ENCODE measurements around the gene YLPM1.

The YLPM1 gene

GRCh38 chr14:74792249-74793039, 29.3 kb downstream of the YLPM1 start:
- in situ Hi-C loops (cut with HindIII; ENCODE audit: low sequenced_read_pairs) = no loop called here

GRCh38 chr14:74793506-74794155, 30.5 kb downstream of the YLPM1 start:
- in situ Hi-C loops (cut with HindIII; ENCODE audit: low sequenced_read_pairs) = no loop called here

- in situ Hi-C loops (cut with HindIII; ENCODE audit: low sequenced_read_pairs) = no loop called here
Measured at GRCh38 chr14:74794947-74795346, 31.8 kb downstream of the YLPM1 start.

GRCh38 chr14:74799765-74800164, 36.6 kb downstream of the YLPM1 start:
- in situ Hi-C loops (cut with HindIII; ENCODE audit: low sequenced_read_pairs) = no loop called here

GRCh38 chr14:74800780-74801179, 37.7 kb downstream of the YLPM1 start:
- in situ Hi-C loops (cut with HindIII; ENCODE audit: low sequenced_read_pairs) = no loop called here

- in situ Hi-C loops (cut with HindIII; ENCODE audit: low sequenced_read_pairs) = no loop called here
Measured at GRCh38 chr14:74801396-74801795, 38.3 kb downstream of the YLPM1 start.

- in situ Hi-C loops (cut with HindIII; ENCODE audit: low sequenced_read_pairs) = no loop called here
Measured at GRCh38 chr14:74804219-74804825, 41.2 kb downstream of the YLPM1 start.

GRCh38 chr14:74807853-74808545, 44.9 kb downstream of the YLPM1 start:
- in situ Hi-C loops (cut with HindIII; ENCODE audit: low sequenced_read_pairs) = no loop called here

GRCh38 chr14:74816124-74816523, 53.0 kb downstream of the YLPM1 start:
- in situ Hi-C loops (cut with HindIII; ENCODE audit: low sequenced_read_pairs) = no loop called here

GRCh38 chr14:74820288-74820687, 57.2 kb downstream of the YLPM1 start:
- in situ Hi-C loops (cut with HindIII; ENCODE audit: low sequenced_read_pairs) = no loop called here

GRCh38 chr14:74821267-74821915, 58.3 kb downstream of the YLPM1 start:
- in situ Hi-C loops (cut with HindIII; ENCODE audit: low sequenced_read_pairs) = no loop called here

GRCh38 chr14:74824997-74825396, 61.9 kb downstream of the YLPM1 start:
- in situ Hi-C loops (cut with HindIII; ENCODE audit: low sequenced_read_pairs) = no loop called here

GRCh38 chr14:74826574-74826973, 63.5 kb downstream of the YLPM1 start:
- in situ Hi-C loops (cut with HindIII; ENCODE audit: low sequenced_read_pairs) = no loop called here

GRCh38 chr14:74829251-74829650, 66.1 kb downstream of the YLPM1 start:
- in situ Hi-C loops (cut with HindIII; ENCODE audit: low sequenced_read_pairs) = no loop called here

- in situ Hi-C loops (cut with HindIII; ENCODE audit: low sequenced_read_pairs) = no loop called here
Measured at GRCh38 chr14:74832849-74833248, 69.7 kb downstream of the YLPM1 start.

- in situ Hi-C loops (cut with HindIII; ENCODE audit: low sequenced_read_pairs) = no loop called here
Measured at GRCh38 chr14:74834692-74835392, 71.7 kb downstream of the YLPM1 start.

GRCh38 chr14:74835645-74836250, 72.6 kb downstream of the YLPM1 start:
- in situ Hi-C loops (cut with HindIII; ENCODE audit: low sequenced_read_pairs) = no loop called here

GRCh38 chr14:74836251-74836960, 73.3 kb downstream of the YLPM1 start:
- in situ Hi-C loops (cut with HindIII; ENCODE audit: low sequenced_read_pairs) = no loop called here

GRCh38 chr14:74838166-74838565, 75.0 kb downstream of the YLPM1 start:
- in situ Hi-C loops (cut with HindIII; ENCODE audit: low sequenced_read_pairs) = no loop called here
